Fibroblast of skin of left quadriceps (primary cell): Measurements from ENCODE around the gene PHLPP1.
"Not testable (repeated sequence)": the region's sequence is repeated elsewhere in the genome, so short reads cannot be mapped to it uniquely, and the experiment has no call there.

Experiments
- DNase-seq, 2 experiments: peaks; one replicate each; pipeline ENCODE4 v3.0.0-alpha.2; 2013; ENCODE audit warnings: low read depth in 2 of 2

The PHLPP1 gene

GRCh38 chr18:62809445-62809844, 94.1 kb downstream of the PHLPP1 start:
- DNase-seq = not testable (repeated sequence)

GRCh38 chr18:62809900-62810299, 94.6 kb downstream of the PHLPP1 start:
- DNase-seq = no peak

- no peak for DNase-seq
Observed at GRCh38 chr18:62810682-62811081, 95.3 kb downstream of the PHLPP1 start.

GRCh38 chr18:62811674-62812073, 96.3 kb downstream of the PHLPP1 start:
- DNase-seq = no peak

- DNase-seq = no peak
Observed at GRCh38 chr18:62812242-62812641, 96.9 kb downstream of the PHLPP1 start.

GRCh38 chr18:62812876-62813275, 97.5 kb downstream of the PHLPP1 start:
- no peak for DNase-seq

GRCh38 chr18:62814132-62814759, 98.9 kb downstream of the PHLPP1 start:
- no peak for DNase-seq

- DNase-seq = no peak
Observed at GRCh38 chr18:62825382-62825781, 110.0 kb downstream of the PHLPP1 start.

GRCh38 chr18:62827397-62827796, 112.1 kb downstream of the PHLPP1 start:
- no peak for DNase-seq

- no peak for DNase-seq
Observed at GRCh38 chr18:62828091-62828640, 112.8 kb downstream of the PHLPP1 start.

GRCh38 chr18:62828852-62829251, 113.5 kb downstream of the PHLPP1 start:
- no peak for DNase-seq

GRCh38 chr18:62829936-62830335, 114.6 kb downstream of the PHLPP1 start:
- no peak for DNase-seq

- DNase-seq = no peak
Observed at GRCh38 chr18:62832282-62832681, 116.9 kb downstream of the PHLPP1 start.

GRCh38 chr18:62833494-62833893, 118.2 kb downstream of the PHLPP1 start:
- DNase-seq = no peak

GRCh38 chr18:62834715-62835114, 119.4 kb downstream of the PHLPP1 start:
- DNase-seq = no peak

- no peak for DNase-seq
Observed at GRCh38 chr18:62837011-62837410, 121.7 kb downstream of the PHLPP1 start.

- DNase-seq = no peak
Observed at GRCh38 chr18:62838475-62839098, 123.2 kb downstream of the PHLPP1 start.

- no peak for DNase-seq
Observed at GRCh38 chr18:62839874-62840713, 124.8 kb downstream of the PHLPP1 start.

GRCh38 chr18:62841405-62841804, 126.1 kb downstream of the PHLPP1 start:
- DNase-seq = no peak

- DNase-seq = no peak
Observed at GRCh38 chr18:62842898-62843297, 127.6 kb downstream of the PHLPP1 start.

GRCh38 chr18:62844850-62845643, 129.7 kb downstream of the PHLPP1 start:
- DNase-seq = no peak

- DNase-seq = no peak
Observed at GRCh38 chr18:62846313-62846712, 131.0 kb downstream of the PHLPP1 start.
